Epithelial cell of prostate (primary cell): ENCODE results near the gene DEFB128.

Source experiments
- DNase-seq: peaks from one replicate; pipeline ENCODE4 v3.0.0-alpha.2; 2011; ENCODE audit warnings: low read depth, low spot score
- H3K27ac ChIP-seq: fragments of 450-650 bp; 2 replicates; pipeline ENCODE4 v1.5.1; 2017; ENCODE audit warnings: mild to moderate bottlenecking

Gene DEFB128

DNA sequence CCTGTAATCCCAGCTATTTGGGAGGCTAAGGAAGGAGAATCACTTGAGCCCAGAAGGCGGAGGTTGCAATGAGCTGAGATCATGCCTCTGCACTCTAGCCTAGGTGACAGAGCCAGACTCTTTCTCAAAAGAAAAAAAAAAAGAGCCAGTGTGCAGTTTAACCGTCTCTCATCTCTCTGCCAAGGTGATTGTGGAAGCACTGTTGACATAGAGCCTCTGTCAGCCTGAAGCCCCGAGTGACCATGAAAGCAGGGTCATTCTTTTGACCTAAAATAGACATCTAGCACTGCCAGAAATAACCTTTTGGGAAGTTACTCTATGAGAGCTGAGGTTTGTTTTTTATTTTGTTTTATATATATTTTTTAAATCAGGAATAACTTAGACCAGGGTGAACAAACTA lies 24.9 kb downstream of the DEFB128 start:
- no peak overlapping the region for H3K27ac ChIP-seq
- no peak for DNase-seq

DNA sequence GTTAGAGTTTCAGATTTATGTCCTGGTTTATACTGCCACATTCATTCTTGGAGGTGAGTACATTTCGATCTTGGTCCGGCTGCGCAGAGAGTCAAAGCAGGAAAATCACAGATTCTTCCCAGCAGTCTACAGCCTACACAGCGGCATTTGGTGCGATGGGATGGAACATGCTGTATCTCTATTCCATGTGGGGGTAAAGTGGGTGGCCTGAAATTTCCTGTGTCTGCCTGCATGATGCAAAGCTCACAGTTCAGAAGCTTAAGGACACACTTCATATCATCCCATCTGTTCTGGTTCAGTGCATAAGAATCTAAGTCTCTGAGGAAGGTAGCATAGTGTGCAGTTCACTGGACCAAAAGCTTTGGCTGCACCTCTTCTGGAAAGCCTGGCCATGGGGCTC lies 32.4 kb downstream of the DEFB128 start, which contains the start of gene DEFB127:
Gene DEFB127 (plus strand): TSS at position 301 of the 400 bp plus-strand sequence. CDS start 91 bp downstream, at position 392.
- no peak within 1 kb of the TSS for H3K27ac ChIP-seq
- no peak for DNase-seq

DNA sequence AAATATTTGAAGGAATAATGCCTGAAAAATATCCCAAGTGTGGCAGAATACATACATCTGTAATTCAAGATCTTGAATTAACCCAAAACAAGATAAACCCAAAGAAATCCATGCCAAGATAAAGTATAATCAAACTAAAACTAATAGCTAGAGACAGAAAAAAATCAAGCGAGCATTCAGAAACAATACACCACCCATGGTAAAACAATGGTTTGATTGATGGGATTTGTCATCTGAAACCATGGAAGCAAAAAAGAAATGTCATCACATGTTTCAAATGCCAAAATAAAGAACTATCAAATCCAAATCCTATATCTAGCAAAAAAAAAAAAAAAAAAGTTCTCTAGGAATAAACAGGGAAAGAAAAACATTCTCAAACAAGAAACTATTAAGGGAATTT lies 37.4 kb downstream of the DEFB128 start:
- no peak overlapping the region for H3K27ac ChIP-seq
- DNase-seq: no peak

DNA sequence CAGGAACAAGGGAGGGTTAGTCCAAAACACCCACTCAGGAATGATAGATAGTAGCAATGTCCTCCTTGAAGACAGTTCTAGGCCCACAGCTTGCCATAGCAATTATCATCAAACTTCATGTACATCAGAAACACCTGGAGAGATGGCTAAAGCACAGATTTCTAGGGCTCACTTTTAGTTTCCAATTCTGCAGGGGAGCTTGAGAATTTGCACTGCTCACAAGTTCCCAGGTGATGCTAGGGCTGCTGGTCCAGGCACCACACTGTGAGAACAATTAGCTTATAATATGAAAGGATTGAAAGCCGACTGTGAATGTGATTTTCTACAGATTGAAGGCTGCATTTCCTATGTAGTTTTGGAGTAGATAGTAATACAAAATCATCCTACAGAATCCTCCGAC lies 43.6 kb downstream of the DEFB128 start:
- H3K27ac ChIP-seq: no peak overlapping the region
- DNase-seq: no peak

DNA sequence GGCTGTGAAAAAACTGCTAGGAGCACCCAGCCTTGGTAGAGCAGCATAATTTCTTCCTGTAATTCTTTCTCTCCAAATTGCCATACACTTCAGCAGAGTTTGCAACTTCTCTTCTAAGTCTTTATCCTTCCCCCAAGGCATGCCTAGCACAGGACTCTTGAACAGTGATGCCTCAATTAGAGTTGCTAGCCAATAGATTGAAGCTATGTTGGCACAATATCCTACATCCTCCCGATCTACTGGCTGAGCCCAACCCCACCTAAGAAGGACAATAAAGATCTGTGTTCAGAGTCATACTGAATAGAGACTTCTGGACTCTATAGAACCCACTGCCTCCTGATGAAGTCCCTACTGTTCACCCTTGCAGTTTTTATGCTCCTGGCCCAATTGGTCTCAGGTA lies 47.2 kb downstream of the DEFB128 start, which contains the start of gene DEFB126:
Gene DEFB126 (plus strand): TSS at position 301 of the 400 bp plus-strand sequence. CDS start 39 bp downstream, at position 340.
- no peak for DNase-seq
- H3K27ac ChIP-seq: no peak within 1 kb of the TSS
